Esophagus muscularis mucosa (tissue), 4 donors: ENCODE data around the gene TSPOAP1. TPM values are rescaled to one million over a fixed set of nuclear protein-coding genes. Genes with fewer than 3 reads are reported as not detected.

Experiments used
- DNase-seq: peaks from one replicate; pipeline ENCODE4 v3.0.0-alpha.2; 2017; ENCODE audit errors: extremely low spot score
- H3K27ac ChIP-seq, 4 donors: fragments of 200-600 bp; sonication (generic); replicated peaks in 1 of 4; 1 replicate in 3 of 4; 2 replicates in 1 of 4; pipeline ENCODE4 v1.5.1; 2016 to 2019; ENCODE audit warnings: mild to moderate bottlenecking in 1 of 4
- H3K27me3 ChIP-seq, 4 donors: fragments of 200-600 bp; sonication (generic); one replicate each; pipeline versions ENCODE4 v1.5.1 to v1.6.0; 2016 to 2019
- H3K36me3 ChIP-seq, 4 donors: fragments of 200-600 bp; sonication (generic); one replicate each; pipeline ENCODE4 v1.5.1; 2016 to 2019
- H3K4me1 ChIP-seq, 4 donors: fragments of 200-600 bp; sonication (generic); one replicate each; pipeline ENCODE4 v1.5.1; 2016 to 2019
- H3K4me3 ChIP-seq, 4 donors: fragments of 200-600 bp; sonication (generic); 1 replicate in 2 of 4; 2 replicates in 2 of 4; pipeline ENCODE4 v1.5.1; 2016 to 2019; ENCODE audit warnings: mild to moderate bottlenecking in 4 of 4, moderate library complexity in 1 of 4
- H3K9me3 ChIP-seq, 4 donors: fragments of 200-600 bp; sonication (generic); 1 replicate in 3 of 4; 2 replicates in 1 of 4; pipeline ENCODE4 v1.5.1; 2016 to 2019
- EP300 ChIP-seq: sonication (generic); formaldehyde crosslinking; IDR thresholded peaks from one replicate; pipeline ENCODE4 v1.6.1; 2017; ENCODE audit warnings: antibody characterized with exemption
- POLR2A ChIP-seq: fragments of 450-650 bp; IDR thresholded peaks from one replicate; pipeline ENCODE4 v1.6.1; 2017; ENCODE audit warnings: antibody characterized with exemption, moderate library complexity, mild to moderate bottlenecking, low read depth
- POLR2AphosphoS5 ChIP-seq, 2 donors: sonication (generic); formaldehyde crosslinking; IDR thresholded peaks; one replicate each; pipeline ENCODE4 v1.6.1; 2017; ENCODE audit warnings: antibody characterized with exemption in 2 of 2
- WGBS: methylation state at CpG from one replicate; pipeline ENCODE4 v1.1.5; 2018; 5-methylcytosine and 5-hydroxymethylcytosine counted together
- intact Hi-C: fragments of 100-400 bp; cut with DNase I; formaldehyde crosslinking; loops from one replicate; pipeline ENCODE4 v1.15.1; 2023
- total RNA-seq, 4 donors: library from RNA; depleted of rRNA; stranded (reverse); fragments of >200 nt; gene quantifications; one replicate each; pipeline versions ENCODE4 v1.1.0 to v1.2.1, GENCODE V29; 2016
- TF ChIP-seq, protein P1 (sequence below), 3 experiments: fragments of 200-600 bp in 2 of 3; fragments of 450-650 bp in 1 of 3; sonication (generic) in 2 of 3; IDR thresholded peaks; one replicate each; pipeline ENCODE4 v1.5.1; 2017 to 2019; ENCODE audit warnings: antibody characterized with exemption in 3 of 3, mild to moderate bottlenecking in 2 of 3, moderate library complexity in 1 of 3

Gene TSPOAP1
- total RNA-seq, 4 donors from 2014 or later, result 10.0 to 19.0 (median 16.0) TPM

DNA sequence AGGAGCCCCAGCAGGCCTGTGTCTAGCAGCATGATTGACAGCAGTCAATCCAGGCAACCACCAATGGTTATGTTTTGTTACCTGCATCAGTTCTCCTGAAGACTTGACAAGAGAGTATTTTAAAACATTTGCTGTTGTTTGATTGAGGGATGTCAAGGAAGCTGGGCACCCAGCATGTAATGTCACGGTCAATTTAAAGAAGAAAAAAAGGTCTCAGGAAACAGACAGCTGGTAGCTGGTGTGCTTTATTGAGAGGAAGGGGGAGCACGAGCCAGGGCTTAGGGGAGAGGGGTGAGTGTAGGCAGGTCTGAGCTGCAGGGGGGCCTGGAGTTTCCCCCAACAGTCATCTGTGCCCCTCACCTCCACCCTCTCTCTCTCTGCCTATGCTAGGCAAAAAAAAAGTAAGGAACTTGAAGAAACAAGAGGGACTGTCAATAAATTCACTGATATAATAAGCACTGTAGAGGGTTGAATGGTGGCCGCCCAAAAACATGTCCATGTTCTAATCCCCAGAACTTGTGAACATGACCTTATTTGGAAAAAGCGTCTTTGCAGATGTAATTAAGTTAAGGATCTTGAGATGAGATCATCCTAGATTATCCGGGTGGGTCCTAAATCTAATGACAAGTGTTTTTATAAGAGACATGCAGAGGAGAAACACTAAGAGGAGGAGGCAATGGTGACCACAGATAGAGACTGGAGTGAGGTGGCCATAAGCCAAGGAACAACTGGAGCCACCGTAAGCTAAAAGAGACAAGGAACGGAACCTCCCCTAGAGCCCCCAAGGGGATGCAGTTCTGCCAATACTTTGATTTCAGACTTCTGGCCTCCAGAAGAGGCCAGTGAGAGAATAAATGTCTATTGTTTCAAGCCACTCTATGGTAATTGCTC, 14.5 kb downstream of the TSPOAP1 start:
- H3K27me3 ChIP-seq, result no peaks in the 10 kb centered on the region
- no peak overlapping the region for H3K4me3 ChIP-seq
- no peaks in the 10 kb centered on the region for H3K9me3 ChIP-seq
- DNase-seq, result no peak
- TF ChIP-seq EP300, result no peak
- no peak for TF ChIP-seq POLR2AphosphoS5 (IDR thresholded peaks at IDR 0.05)
- TF ChIP-seq, protein P1, sequence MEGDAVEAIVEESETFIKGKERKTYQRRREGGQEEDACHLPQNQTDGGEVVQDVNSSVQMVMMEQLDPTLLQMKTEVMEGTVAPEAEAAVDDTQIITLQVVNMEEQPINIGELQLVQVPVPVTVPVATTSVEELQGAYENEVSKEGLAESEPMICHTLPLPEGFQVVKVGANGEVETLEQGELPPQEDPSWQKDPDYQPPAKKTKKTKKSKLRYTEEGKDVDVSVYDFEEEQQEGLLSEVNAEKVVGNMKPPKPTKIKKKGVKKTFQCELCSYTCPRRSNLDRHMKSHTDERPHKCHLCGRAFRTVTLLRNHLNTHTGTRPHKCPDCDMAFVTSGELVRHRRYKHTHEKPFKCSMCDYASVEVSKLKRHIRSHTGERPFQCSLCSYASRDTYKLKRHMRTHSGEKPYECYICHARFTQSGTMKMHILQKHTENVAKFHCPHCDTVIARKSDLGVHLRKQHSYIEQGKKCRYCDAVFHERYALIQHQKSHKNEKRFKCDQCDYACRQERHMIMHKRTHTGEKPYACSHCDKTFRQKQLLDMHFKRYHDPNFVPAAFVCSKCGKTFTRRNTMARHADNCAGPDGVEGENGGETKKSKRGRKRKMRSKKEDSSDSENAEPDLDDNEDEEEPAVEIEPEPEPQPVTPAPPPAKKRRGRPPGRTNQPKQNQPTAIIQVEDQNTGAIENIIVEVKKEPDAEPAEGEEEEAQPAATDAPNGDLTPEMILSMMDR (IDR thresholded peaks at IDR 0.05), result no peak
- TF ChIP-seq POLR2A, result no peak
- H3K36me3 ChIP-seq, result peaks cover 0 to 49% (median 11%) of the 10 kb centered on the region in 4 donors
- intact Hi-C loops, result no loop called here
- no peaks in the 10 kb centered on the region for H3K4me1 ChIP-seq
- WGBS, result 71% methylated on average over 7 of the region's 7 CpGs
- H3K27ac ChIP-seq, result no peak overlapping the region

DNA sequence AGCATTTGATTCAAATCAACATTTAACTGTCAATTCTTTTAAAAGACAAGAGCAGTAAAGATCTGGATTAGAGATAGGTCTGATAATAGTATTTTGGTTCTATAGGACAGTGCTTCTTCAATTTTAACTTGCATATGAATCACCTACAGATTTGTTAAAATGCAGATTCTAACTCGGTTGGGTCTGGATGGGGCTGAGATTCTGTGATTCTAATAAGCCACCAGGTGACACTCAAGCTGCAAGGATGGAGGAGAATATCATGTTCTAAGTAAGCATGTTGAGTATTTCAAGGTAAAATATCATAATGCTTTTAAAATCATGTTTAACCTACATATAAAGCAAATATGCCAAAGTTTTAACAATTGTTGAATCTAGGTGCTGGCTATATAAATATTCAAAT, 15.8 kb downstream of the TSPOAP1 start:
- intact Hi-C loops, result no loop called here
- Histone ChIP-seq H3K9me3 (no peaks in the 10 kb centered on the region), H3K4me1 (no peaks in the 10 kb centered on the region), H3K4me3 (no peak overlapping the region), H3K27me3 (no peaks in the 10 kb centered on the region), H3K27ac (no peak overlapping the region), H3K36me3 (peaks cover 0 to 52% (median 9%) of the 10 kb centered on the region in 4 donors)
- TF ChIP-seq EP300 (no peak), POLR2A (no peak), POLR2AphosphoS5 (IDR thresholded peaks at IDR 0.05) (no peak)
- TF ChIP-seq, protein P1 (IDR thresholded peaks at IDR 0.05), result no peak
- no peak for DNase-seq
- 48% methylated on average over 1 of the region's 1 CpG for WGBS

DNA sequence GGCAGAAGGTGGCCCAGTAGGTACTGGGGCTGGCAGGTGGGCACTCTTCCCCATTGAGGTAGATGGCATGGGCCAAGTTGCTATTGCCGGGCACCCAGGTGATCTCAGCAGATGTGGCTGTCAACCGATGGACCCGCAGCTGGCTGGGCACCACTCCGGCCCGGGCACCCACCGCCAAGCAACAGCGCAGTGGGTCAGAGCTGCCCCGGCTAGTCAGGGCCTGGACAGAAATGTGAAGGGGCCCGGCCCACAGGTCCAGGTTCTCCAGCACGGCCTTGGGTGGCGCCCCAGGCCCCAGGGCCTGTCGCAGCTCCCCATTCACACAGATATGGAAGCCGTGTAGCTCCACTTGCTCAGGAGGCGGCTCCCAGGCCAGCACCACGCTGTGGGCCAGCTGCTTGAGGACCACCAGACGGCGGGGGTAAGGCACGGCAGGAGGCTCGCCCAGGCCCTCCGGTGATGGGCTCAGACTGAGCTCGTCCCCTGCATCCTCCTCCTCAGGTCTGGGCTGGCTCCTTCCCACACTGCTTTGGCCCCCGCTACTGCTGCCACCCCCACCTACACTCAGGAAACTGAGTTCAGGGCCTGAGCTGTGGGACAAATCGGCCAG, 16.5 kb downstream of the TSPOAP1 start:
- Histone ChIP-seq H3K36me3 (peaks cover 0 to 59% (median 12%) of the 10 kb centered on the region in 4 donors), H3K4me3 (no peak overlapping the region), H3K9me3 (no peaks in the 10 kb centered on the region), H3K27ac (no peak overlapping the region), H3K4me1 (no peaks in the 10 kb centered on the region), H3K27me3 (no peaks in the 10 kb centered on the region)
- TF ChIP-seq POLR2AphosphoS5 (IDR thresholded peaks at IDR 0.05) (no peak), POLR2A (no peak), EP300 (no peak)
- TF ChIP-seq, protein P1 (IDR thresholded peaks at IDR 0.05), result no peak
- WGBS, result 68% methylated on average over 6 of the region's 23 CpGs
- intact Hi-C loops, result no loop called here
- DNase-seq, result no peak

DNA sequence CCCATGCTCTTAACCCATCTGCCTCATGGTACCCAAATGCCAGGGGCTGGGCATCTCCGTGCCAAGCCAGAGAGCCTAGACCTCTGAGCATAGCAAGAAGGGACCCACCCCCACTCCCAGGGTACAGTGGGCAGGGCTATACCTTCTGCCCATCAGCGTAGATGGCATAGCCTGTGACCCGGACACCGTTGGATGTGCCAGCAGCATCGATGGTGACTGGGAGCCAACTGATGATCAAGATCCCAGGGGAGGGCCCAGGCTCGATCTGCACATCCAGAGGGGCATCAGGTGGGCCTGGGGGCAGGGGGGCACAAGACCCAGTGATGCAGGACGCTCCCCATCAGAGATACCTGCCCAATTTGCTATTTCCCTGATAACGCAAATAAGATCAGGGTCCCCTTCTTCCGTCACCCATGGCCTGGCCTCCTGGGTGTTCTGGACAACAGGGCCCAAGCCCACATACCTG, 17.1 kb downstream of the TSPOAP1 start:
- no peak overlapping the region for H3K27ac ChIP-seq
- H3K4me3 ChIP-seq, result no peak overlapping the region
- no peaks in the 10 kb centered on the region for H3K4me1 ChIP-seq
- intact Hi-C loops, result no loop called here
- H3K27me3 ChIP-seq, result no peaks in the 10 kb centered on the region
- no peak for DNase-seq
- no peak for TF ChIP-seq POLR2A
- no peak for TF ChIP-seq EP300
- TF ChIP-seq, protein P1 (IDR thresholded peaks at IDR 0.05), result no peak
- no peak for TF ChIP-seq POLR2AphosphoS5 (IDR thresholded peaks at IDR 0.05)
- WGBS, result 89% methylated on average over 5 of the region's 9 CpGs
- no peaks in the 10 kb centered on the region for H3K9me3 ChIP-seq
- H3K36me3 ChIP-seq, result peaks cover 0 to 62% (median 12%) of the 10 kb centered on the region in 4 donors
